Measurements from ENCODE around the gene AKAIN1. TPM values are rescaled to one million over a fixed set of nuclear protein-coding genes. Genes with fewer than 3 reads are reported as not detected.

The AKAIN1 gene
- total and polyA plus RNA-seq, 8 donors: 3.2 TPM; not detected in 7

- no peaks in the 10 kb centered on the region for H3K9me3 ChIP-seq
- H3K27me3 ChIP-seq: no peaks in the 10 kb centered on the region
- TF ChIP-seq EP300 (IDR thresholded peaks at IDR 0.05): no peak
- no peak for TF ChIP-seq POLR2A (IDR thresholded peaks at IDR 0.05)
- no peak for TF ChIP-seq CTCF (IDR thresholded peaks at IDR 0.05)
- no peak for TF ChIP-seq POLR2AphosphoS5 (IDR thresholded peaks at IDR 0.05)
- DNase-seq: no peak
- H3K4me1 ChIP-seq: no peaks in the 10 kb centered on the region
- 90 to 96% (median 93%) methylated on average over 16 to 20 of the region's 20 CpGs for WGBS, 5 donors
- H3K36me3 ChIP-seq: no peaks in the 10 kb centered on the region
- H3K4me3 ChIP-seq: no peak overlapping the region
- no peak overlapping the region for H3K27ac ChIP-seq
- intact Hi-C loops (cut with DNase I; ENCODE audit: low total_unique reads): no loop called here
These were observed 64.1 kb downstream of the AKAIN1 start for GRCh38 chr18:5132987-5133386.

GRCh38 chr18:5122272-5122671 lies 74.8 kb downstream of the AKAIN1 start:
- H3K4me3 ChIP-seq: no peak overlapping the region
- H3K36me3 ChIP-seq: no peaks in the 10 kb centered on the region
- intact Hi-C loops (cut with DNase I; ENCODE audit: low total_unique reads): no loop called here
- TF ChIP-seq POLR2A (IDR thresholded peaks at IDR 0.05): no peak
- no peak for TF ChIP-seq POLR2AphosphoS5 (IDR thresholded peaks at IDR 0.05)
- no peak for TF ChIP-seq EP300 (IDR thresholded peaks at IDR 0.05)
- no peak for TF ChIP-seq CTCF (IDR thresholded peaks at IDR 0.05)
- peaks cover 0 to 5% (median 3%) of the 10 kb centered on the region in 3 donors for H3K27me3 ChIP-seq
- H3K27ac ChIP-seq: no peak overlapping the region
- DNase-seq: peak in 1 of 2 donors; percentile 22
- peaks cover 3 to 47% (median 40%) of the 10 kb centered on the region in 4 donors for H3K9me3 ChIP-seq
- WGBS, 5 donors: 19 to 59% (median 28%) methylated on average over 2 of the region's 2 CpGs
- no peaks in the 10 kb centered on the region for H3K4me1 ChIP-seq

- TF ChIP-seq EP300 (IDR thresholded peaks at IDR 0.05) (no peak), POLR2A (IDR thresholded peaks at IDR 0.05) (no peak), CTCF (IDR thresholded peaks at IDR 0.05) (no peak), POLR2AphosphoS5 (IDR thresholded peaks at IDR 0.05) (no peak)
- no peaks in the 10 kb centered on the region for H3K9me3 ChIP-seq
- intact Hi-C loops (cut with DNase I; ENCODE audit: low total_unique reads): no loop called here
- no peak overlapping the region for H3K4me3 ChIP-seq
- DNase-seq: no peak
- H3K36me3 ChIP-seq: no peaks in the 10 kb centered on the region
- H3K27me3 ChIP-seq: no peaks in the 10 kb centered on the region
- H3K4me1 ChIP-seq: no peaks in the 10 kb centered on the region
- no peak overlapping the region for H3K27ac ChIP-seq
These were observed 86.8 kb downstream of the AKAIN1 start for GRCh38 chr18:5110266-5110665.

- intact Hi-C loops (cut with DNase I; ENCODE audit: low total_unique reads): no loop called here
- no peaks in the 10 kb centered on the region for H3K27me3 ChIP-seq
These were observed 89.1 kb downstream of the AKAIN1 start for GRCh38 chr18:5107988-5108387.

More at GRCh38 chr18:5107988-5108387, 89.1 kb downstream of the AKAIN1 start:
- no peaks in the 10 kb centered on the region for H3K9me3 ChIP-seq
- WGBS, 5 donors: 13 to 21% (median 15%) methylated on average over 2 of the region's 2 CpGs
- DNase-seq: no peak
- no peaks in the 10 kb centered on the region for H3K36me3 ChIP-seq
- no peaks in the 10 kb centered on the region for H3K4me1 ChIP-seq
- TF ChIP-seq POLR2A (IDR thresholded peaks at IDR 0.05) (no peak), CTCF (IDR thresholded peaks at IDR 0.05) (no peak), EP300 (IDR thresholded peaks at IDR 0.05) (no peak)
- no peak overlapping the region for H3K4me3 ChIP-seq
- H3K27ac ChIP-seq: no peak overlapping the region

Measured in stomach (tissue), 9 donors.